ENCODE data around the gene BST1. TPM values are rescaled to one million over a fixed set of nuclear protein-coding genes. Genes with fewer than 3 reads are reported as not detected.

Gene BST1
- polyA plus RNA-seq, 1 experiment: 27.6 TPM

GRCh38 chr4:15692602-15693001 lies 10.3 kb upstream of the BST1 start:
- no peak for DNase-seq (ENCODE audit: low read depth, low spot score)
- TF ChIP-seq, protein P1, sequence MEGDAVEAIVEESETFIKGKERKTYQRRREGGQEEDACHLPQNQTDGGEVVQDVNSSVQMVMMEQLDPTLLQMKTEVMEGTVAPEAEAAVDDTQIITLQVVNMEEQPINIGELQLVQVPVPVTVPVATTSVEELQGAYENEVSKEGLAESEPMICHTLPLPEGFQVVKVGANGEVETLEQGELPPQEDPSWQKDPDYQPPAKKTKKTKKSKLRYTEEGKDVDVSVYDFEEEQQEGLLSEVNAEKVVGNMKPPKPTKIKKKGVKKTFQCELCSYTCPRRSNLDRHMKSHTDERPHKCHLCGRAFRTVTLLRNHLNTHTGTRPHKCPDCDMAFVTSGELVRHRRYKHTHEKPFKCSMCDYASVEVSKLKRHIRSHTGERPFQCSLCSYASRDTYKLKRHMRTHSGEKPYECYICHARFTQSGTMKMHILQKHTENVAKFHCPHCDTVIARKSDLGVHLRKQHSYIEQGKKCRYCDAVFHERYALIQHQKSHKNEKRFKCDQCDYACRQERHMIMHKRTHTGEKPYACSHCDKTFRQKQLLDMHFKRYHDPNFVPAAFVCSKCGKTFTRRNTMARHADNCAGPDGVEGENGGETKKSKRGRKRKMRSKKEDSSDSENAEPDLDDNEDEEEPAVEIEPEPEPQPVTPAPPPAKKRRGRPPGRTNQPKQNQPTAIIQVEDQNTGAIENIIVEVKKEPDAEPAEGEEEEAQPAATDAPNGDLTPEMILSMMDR (IDR thresholded peaks at IDR 0.05; ENCODE audit: low read depth, low read length): no peak
- Histone ChIP-seq H3K27me3 (ENCODE audit: control insufficient read depth, insufficient read depth, low read length) (no peaks in the 10 kb centered on the region), H3K27ac (ENCODE audit: low read depth, low read length) (no peak overlapping the region), H3K9me3 (ENCODE audit: control insufficient read depth, insufficient read depth, low read length) (no peaks in the 10 kb centered on the region), H3K4me3 (ENCODE audit: low read depth, low read length) (no peak overlapping the region)
- ChIA-PET CTCF (no interaction called here), POLR2A (interaction anchor here (1.7 kb wide), 1 partner anchor 11 kb away, joined by 7 read pairs; the partner anchor contains the start of gene FAM200B)

GRCh38 chr4:15694431-15694830 lies 8.4 kb upstream of the BST1 start:
- Histone ChIP-seq H3K27ac (ENCODE audit: low read depth, low read length) (no peak overlapping the region), H3K27me3 (ENCODE audit: control insufficient read depth, insufficient read depth, low read length) (no peaks in the 10 kb centered on the region), H3K9me3 (ENCODE audit: control insufficient read depth, insufficient read depth, low read length) (no peaks in the 10 kb centered on the region), H3K4me3 (ENCODE audit: low read depth, low read length) (no peak overlapping the region)
- DNase-seq (ENCODE audit: low read depth, low spot score): no peak
- ChIA-PET POLR2A (interaction anchor here (1.2 to 1.5 kb wide), 3 partner anchors 12 to 23 kb away, joined by 5 to 9 read pairs (median 5); partner anchors contain the start of gene FAM200B), CTCF (interaction anchor here (1.8 kb wide), 1 partner anchor 215 kb away, joined by 4 read pairs; no protein-coding TSS in a partner anchor)
- TF ChIP-seq, protein P1 (IDR thresholded peaks at IDR 0.05; ENCODE audit: low read depth, low read length): no peak

DNA sequence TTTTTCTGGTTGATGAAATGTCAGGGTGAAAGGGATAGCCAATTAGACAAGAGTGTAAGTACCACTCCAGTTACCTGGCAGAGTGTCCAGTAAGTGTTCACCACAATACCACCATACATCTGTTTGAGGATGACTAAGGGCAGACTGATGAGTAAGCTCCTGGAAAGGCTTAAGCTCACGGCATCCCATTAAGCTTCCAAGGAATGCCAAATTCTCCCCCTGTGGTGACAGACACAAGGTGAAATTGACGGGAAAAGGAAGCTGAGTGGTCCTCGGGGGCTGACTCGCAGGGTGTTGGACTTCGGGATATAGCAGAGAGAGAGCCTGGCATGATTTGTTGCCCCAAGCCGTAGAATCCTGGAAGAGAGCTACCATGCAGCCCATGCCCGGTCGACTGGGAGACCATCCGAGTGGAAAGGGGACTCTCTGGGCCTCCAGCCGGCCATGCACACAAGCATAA lies 7.6 kb upstream of the BST1 start:
- H3K9me3 ChIP-seq (ENCODE audit: control insufficient read depth, insufficient read depth, low read length): no peaks in the 10 kb centered on the region
- peak; percentile 86 for DNase-seq (ENCODE audit: low read depth, low spot score)
- H3K27ac ChIP-seq (ENCODE audit: low read depth, low read length): peak overlapping the region; percentile 71
- H3K4me3 ChIP-seq (ENCODE audit: low read depth, low read length): no peak overlapping the region
- ChIA-PET POLR2A (interaction anchor here (0.5 to 1.7 kb wide), 7 partner anchors 10 to 244 kb away, joined by 3 to 9 read pairs (median 5); partner anchors contain the start of genes FAM200B and FBXL5), CTCF (interaction anchor here (1.8 kb wide), 1 partner anchor 216 kb away, joined by 4 read pairs; no protein-coding TSS in a partner anchor)
- H3K27me3 ChIP-seq (ENCODE audit: control insufficient read depth, insufficient read depth, low read length): no peaks in the 10 kb centered on the region
- TF ChIP-seq, protein P1 (IDR thresholded peaks at IDR 0.05; ENCODE audit: low read depth, low read length): no peak

GRCh38 chr4:15695729-15696128 lies 7.1 kb upstream of the BST1 start:
- ChIA-PET CTCF (interaction anchor here (1.0 kb wide), 1 partner anchor 216 kb away, joined by 3 read pairs; no protein-coding TSS in a partner anchor), POLR2A (interaction anchor here (0.5 to 1.7 kb wide), 7 partner anchors 10 to 244 kb away, joined by 3 to 9 read pairs (median 5); partner anchors contain the start of genes FAM200B and FBXL5)

DNA sequence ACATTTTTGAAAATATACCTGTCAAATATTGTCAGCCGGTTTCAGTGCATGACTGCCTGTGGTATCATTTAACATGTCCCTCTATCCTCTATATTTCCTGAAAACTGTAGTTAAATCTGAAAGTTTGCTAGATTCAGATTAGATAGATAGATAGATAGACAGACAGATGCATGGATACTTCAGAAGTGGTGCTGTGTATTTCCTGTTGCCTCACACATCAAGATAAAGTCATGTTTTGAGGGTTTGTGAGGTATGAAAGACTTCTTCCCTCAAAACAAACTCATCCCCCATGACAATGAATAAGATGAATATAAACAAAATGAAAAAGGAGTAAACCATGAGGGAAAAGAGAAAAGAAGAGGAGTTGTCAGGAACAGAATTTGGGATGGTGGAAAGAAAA lies 6.0 kb upstream of the BST1 start:
- no peaks in the 10 kb centered on the region for H3K9me3 ChIP-seq (ENCODE audit: control insufficient read depth, insufficient read depth, low read length)
- TF ChIP-seq, protein P1 (IDR thresholded peaks at IDR 0.05; ENCODE audit: low read depth, low read length): no peak
- ChIA-PET CTCF (no interaction called here), POLR2A (no interaction called here)
- no peak overlapping the region for H3K27ac ChIP-seq (ENCODE audit: low read depth, low read length)
- no peak overlapping the region for H3K4me3 ChIP-seq (ENCODE audit: low read depth, low read length)
- DNase-seq (ENCODE audit: low read depth, low spot score): no peak
- H3K27me3 ChIP-seq (ENCODE audit: control insufficient read depth, insufficient read depth, low read length): no peaks in the 10 kb centered on the region

More at GRCh38 chr4:15695729-15696128, 7.1 kb upstream of the BST1 start:
- no peak for DNase-seq (ENCODE audit: low read depth, low spot score)
- no peaks in the 10 kb centered on the region for H3K27me3 ChIP-seq (ENCODE audit: control insufficient read depth, insufficient read depth, low read length)
- no peaks in the 10 kb centered on the region for H3K9me3 ChIP-seq (ENCODE audit: control insufficient read depth, insufficient read depth, low read length)
- H3K27ac ChIP-seq (ENCODE audit: low read depth, low read length): peak overlapping the region; percentile 71
- TF ChIP-seq, protein P1 (IDR thresholded peaks at IDR 0.05; ENCODE audit: low read depth, low read length): no peak
- H3K4me3 ChIP-seq (ENCODE audit: low read depth, low read length): no peak overlapping the region
